C1 segment of cervical spinal cord (tissue), 14 donors: ENCODE data around the gene SYPL2.
A peak's percentile ranks its signal among the peaks of the same experiment; 100 is the strongest.
"Not testable (repeated sequence)": the region's sequence is repeated elsewhere in the genome, so short reads cannot be mapped to it uniquely, and the experiment has no call there.

Experiments
- DNase-seq, 14 donors: peaks; one replicate each; lab custom pipeline; 2025; lab: John Stamatoyannopoulos, UW

Gene SYPL2

DNA sequence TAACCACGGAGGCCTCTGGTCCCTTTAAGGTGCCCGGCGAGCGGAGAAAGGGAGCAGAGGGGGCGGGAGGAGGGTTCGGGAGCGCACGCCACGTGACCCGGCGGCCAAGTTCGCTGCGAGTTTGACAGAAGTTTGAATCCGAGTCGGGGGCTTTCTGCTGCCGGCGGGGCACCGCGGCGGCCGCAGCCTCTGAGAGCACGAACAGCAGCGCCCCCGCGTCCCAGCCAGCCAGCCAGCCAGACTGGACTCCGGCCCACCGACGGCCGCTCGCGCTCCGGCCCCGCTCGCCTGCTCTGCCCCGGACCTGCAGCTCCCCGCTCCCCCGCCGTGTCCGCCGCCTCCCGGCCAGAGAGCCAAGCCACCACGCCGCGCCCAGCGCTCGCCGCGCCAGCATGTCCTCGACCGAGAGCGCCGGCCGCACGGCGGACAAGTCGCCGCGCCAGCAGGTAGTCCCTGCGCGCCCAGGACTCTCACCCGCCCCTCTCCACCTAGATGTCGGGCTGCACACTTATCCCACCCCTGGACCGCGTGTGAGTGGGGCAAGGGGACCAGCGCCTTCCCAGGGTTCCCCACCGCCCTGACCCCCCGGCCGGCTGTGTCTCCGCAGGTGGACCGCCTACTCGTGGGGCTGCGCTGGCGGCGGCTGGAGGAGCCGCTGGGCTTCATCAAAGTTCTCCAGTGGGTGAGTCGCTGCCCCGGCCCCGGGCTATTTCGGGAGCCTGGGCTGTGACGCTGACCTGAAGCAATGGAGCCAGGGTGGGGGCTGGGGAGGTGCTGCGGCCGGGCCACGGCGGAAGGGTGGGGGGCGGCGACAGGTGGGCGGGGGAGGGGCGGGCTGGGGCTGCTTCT lies at the start of gene SYPL2:
Gene SYPL2 (plus strand): TSS at position 95 of the 849 bp plus-strand sequence. CDS start 298 bp downstream, at position 393.
- DNase-seq, result peak in 4 of 14 donors; percentile 7 to 20 (median 16)

DNA sequence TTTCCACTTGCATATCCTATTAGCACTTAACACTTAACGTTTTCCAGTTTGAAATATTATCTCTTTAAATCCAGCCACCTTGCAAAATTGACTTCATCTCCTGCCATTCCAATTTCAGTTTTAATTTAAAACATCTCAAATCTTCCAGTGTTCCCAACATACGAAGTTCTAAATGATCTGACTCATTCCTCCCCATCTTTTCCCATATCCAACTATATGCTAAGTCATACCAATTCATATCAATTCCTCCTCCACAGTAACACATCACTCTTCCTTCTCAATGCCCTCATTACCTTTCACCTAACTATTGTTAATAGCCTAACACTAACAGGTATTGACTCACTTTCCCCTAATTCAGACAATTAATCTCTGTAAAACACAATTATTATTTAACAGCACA lies 42.8 kb upstream of the SYPL2 start:
- no peak for DNase-seq

DNA sequence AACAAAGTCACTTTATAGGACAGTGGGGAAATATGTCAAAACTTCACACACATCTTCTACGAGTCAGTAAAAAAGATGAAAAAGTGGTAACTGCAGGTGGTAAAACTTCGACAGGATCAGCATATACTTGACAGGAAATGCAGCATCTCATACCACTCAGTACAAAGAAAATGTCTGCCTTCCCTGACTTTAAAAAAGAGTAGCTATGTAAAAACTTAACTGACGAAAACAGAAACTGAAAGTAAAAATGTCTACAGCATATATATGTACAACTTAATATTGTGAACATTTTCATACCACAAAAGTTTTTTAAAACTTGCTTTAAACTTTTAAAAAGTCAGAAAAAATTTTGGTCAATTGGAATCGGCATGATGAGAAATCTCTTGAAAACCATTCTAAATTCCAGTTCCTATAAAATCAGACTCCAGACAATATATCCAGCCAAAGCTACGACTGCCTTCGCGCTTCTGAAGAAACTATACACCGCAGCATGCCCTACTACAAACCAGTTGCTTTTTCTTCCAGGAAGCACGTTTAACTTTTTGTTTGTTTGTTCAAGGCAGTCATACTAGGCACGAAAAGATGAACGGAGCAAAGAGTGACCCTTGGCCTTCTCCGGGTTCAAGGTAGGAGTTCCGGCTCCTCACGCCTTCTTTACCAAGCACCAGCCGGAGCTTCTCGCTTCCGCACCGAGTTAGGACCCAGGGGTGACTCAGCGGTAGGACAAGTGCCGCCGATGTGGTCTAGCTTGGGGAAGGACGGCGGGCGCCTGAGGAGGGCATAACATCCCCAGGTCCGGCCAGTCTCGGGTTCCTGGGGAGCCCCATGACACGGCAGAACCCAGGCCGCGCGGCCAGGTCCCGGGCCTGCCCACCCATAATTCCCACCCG lies 40.7 kb upstream of the SYPL2 start:
- no peak for DNase-seq

DNA sequence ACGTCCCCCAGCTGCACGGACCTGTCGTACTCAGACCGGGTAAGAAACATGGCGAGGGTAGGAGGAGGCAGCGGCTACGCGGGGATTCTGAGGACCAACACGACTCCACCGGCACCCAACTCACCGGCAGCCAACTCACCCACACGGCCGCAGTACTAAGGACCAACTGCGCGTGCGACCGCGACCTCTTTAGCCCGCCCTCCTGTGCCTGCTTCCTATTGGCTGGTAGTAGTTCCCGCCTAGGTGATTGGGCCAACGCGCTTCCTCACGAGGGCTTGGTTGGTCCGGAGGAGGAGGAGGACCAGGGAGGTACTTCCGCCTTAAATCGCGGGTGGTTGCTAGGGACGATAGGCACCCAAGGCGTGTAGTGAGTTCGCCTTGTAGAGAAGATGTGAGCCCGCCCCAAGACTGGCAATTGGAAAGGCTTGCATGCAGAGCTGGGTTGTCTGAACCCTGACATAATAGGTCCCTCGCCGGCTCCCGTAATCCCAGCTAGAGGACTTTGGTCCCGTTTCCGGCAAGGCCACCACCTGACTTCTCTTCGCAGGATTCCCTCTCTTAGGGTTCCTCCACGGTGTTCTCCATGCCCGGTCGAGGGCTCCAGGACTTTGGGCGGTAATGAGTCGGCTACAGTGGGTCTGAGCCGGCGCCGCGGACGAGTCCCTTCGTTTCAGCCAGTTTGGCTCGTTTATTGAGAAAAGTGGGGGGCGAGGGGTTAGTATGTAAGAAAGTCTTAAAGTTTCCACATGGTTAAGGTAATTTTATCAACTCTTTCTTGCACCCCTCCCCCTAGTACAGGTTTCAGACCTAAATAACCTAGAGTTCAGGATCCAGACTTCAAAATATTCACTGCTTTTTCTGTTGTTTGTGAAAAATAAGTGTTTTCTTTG lies 39.8 kb upstream of the SYPL2 start, which contains the start of gene PSMA5:
Gene PSMA5 (minus strand): TSS at position 168 of the 890 bp plus-strand sequence. CDS start 118 bp downstream, at position 50.
- peak; percentile 77 to 99 (median 94) for DNase-seq

DNA sequence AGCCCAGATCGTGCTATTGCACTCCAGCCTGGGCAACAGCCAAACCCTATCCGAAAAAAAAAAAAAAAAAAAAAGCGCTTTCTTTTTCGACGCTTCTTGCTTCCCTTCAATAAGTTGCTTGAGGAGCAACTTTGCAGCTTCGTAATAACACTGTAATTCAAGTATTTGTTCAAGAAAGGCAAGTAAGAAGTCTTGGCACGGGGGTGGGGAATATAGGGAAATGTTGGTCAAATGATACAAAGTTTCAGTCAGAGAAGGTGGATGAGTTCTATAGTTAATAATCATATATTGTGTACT lies 39.2 kb upstream of the SYPL2 start:
- DNase-seq, result no peak

DNA sequence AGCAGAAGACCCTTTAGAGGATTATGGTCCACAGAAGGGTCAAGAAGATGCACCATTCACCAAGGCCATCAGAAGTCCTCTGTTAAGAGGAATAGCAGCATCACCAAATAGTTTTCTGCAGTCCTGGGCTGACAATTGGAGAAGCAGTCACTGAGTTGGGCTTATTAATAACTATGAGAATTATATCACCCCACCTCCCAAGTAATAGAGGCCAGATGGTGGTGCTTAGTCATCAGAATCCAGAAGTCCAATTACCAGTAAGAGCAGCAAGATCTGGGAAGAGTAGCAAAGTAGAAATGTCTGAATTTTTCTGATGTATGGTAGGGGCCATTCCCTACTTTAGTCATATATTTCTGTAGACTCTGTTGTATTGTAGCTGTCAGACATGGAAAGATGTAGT lies 34.0 kb upstream of the SYPL2 start:
- DNase-seq, result no peak

DNA sequence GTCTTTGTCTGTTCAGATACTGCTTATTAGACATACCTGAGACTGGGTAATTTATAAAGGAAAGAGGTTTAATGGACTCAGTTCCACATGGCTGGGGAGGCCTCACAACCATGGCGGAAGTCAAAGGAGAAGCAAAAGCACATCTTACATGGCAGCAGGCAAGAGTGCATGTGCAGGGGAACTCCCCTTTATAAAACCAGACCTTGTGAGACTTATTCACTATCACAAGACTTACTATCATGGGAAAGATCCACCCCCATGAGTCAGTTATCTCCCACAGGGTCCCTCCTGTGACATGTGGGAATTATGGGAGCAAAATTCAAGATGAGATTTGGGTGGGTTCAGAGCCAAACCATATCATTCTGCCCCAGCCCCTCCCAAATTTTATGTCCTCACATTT lies 33.0 kb upstream of the SYPL2 start:
- no peak for DNase-seq

DNA sequence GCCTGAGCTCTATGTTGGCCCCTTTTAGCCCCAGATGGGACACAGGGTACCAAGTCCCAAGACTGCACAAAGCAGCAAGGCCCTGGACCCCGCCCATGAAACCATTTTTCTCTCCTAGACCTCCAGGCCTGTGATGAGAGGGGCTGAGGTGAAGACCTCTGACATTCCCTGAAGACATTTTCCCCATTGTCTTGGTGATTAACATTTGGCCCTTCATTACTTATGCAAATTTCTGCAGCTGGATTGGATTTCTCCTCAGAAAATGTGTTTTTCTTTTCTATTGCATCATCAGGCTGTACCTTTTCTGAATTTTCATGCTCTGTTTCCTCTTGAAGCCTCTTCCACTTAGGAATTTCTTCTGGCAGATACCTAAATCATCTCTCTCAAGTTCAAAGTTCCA lies 31.9 kb upstream of the SYPL2 start:
- no peak for DNase-seq

DNA sequence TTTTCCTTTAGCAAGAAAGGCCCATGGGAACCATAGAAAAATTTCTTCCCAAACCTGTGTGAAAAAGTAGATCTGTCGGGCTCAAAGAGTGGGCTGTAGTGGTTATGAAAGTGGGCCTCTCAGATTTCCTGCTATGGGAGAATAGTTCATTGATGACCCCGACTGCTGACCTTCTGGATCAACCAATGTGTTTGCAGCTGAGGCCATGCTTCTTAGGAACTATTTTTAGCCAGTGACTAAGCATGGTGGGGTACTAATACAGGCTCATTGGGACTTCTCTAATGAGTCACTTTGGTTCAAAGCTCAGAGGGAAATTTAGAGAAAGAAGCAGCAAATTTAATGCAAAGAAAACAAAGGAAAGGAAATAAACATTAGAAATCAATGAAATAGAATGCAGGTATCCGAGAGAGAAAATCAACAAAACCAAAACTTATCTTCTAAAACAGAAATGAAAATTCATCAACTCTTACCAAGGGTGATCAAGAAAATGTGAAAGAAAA lies 27.5 kb upstream of the SYPL2 start:
- no peak for DNase-seq

DNA sequence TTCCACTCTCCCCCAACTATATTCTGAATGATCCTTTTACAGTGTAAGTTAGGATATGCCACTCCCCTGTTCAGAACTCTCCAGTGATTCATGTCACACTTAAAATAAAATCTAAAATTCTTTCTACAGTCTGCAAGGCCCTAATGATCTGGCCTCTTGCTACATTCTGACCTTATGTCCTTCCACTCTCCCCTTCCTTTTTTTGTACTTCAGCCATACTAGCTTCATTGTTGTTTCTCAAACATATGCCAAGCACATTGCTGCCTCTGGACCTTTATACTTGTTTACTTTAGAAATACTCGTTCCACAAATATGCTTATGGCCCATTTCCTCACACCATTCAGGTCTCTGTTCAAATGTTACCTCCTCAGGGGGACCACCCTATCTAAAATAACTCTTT lies 25.3 kb upstream of the SYPL2 start:
- no peak for DNase-seq

DNA sequence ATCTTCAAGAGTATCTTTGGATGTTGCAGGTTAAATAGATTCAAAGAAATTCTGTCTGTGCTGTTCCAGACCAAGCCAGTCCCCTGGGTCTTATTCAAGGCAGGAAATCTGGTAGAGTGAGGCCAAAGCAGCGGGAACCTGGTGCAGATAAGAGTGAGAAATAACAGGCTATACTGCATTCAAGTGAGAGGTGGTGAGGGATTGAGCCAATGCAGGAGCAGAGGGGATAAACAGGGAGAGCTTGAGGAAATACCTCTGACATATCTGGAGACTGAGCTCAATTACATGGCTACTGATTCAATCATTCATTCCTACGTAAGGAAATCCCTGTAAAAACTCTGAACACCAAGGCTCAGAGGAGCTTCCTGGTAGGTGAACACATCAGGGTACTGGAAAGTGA lies 22.9 kb upstream of the SYPL2 start:
- no peak for DNase-seq

DNA sequence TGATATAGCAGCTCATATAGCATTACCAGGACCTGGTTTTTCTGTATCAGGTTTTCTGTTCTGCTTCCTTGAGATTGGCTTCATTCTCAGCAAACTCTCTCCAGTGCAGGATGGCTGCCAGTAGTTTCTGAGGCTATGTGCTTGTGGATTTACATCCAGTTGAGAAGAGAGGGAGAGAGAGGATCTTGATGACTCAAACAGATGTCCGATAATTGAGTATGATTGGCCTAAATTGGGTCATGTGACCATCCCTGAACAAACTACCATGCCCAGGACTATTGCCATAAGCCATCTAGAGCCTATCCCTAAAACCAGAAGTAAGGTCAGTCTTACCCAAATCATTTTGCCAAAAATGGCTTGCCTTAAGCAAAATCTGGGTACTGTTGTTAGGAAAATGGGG lies 22.0 kb upstream of the SYPL2 start:
- no peak for DNase-seq

DNA sequence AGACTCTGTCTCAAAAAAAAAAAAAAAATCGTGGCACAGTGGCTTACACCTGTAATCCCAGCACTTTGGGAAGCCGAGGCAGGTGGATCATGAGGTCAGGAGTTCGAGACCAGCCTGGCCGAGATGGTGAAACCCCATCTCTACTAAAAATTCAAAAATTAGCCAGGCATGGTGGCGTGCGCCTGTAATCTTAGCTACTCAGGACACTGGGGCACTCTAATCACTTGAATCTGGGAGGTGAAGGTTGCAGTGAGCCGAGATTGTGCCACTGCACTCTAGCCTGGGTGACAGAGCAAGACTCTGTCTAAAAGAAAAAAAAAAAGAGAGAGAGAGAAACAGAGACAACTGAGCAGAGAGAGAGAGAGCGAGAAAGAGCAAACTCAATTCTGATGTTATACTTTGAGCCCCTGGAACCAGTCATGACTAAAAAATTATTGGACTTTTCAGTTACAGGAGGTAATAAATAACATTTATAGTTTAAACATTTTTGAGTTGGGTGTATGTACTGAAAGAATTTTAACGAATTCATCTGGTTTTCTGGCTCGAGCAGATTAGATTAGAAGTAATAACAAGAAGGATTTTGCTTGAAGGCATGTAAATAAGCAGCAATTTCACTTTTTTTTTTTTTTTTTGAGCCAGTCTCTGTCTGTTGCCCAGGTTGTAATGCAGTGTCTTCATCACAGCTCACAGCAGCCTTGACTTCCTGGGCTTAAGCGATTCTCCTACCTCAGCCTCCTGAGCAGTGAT lies 20.2 kb upstream of the SYPL2 start:
- DNase-seq, result not testable (repeated sequence)

DNA sequence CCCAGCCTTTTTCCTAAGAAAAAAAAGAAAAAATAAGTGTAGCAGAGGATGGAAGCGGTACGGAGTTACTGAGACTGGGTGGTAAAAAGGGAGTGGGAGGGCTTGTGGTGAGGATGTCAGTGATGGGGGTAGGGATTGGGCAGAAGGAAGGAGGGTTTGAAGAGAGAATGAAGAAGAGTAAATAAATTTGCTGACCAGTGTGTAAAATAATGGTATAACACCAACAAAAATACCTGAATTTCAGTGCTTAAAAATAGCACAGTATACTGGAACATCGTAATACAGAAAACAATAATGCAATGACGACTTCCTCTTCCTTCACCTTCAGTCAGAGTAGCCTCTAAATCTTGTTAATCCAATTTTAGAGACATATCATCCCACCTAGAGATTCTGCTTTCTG lies 18.8 kb upstream of the SYPL2 start:
- DNase-seq, result no peak

DNA sequence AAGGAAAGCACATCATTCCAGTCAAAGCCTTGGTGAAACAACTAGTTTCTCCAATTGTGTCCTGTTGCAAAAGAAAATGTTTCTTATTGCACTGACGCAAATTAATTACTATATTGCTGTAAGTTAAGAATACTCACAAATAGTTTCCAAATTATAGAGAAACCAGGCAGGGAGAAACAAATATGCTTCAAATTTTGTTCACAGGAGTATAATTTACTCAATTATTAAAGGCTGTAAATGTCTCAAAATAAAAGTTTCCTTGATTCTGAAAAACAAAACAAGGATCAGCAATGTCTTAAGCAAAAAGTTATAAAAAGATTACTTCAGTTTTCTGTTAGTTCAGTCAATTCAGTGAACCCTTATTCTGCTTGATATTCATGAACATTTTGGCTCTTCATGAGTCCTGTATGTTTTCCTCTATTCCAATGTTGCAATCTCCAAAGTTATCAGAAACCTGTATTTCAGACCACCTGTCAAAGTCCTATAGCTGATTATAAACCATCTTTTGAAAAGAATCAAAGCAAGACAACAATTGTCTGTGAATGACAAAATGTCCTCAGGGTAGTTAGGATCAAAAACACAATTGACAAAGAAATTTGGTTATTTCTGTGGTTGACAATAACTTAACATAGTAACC lies 11.7 kb upstream of the SYPL2 start:
- DNase-seq, result no peak

DNA sequence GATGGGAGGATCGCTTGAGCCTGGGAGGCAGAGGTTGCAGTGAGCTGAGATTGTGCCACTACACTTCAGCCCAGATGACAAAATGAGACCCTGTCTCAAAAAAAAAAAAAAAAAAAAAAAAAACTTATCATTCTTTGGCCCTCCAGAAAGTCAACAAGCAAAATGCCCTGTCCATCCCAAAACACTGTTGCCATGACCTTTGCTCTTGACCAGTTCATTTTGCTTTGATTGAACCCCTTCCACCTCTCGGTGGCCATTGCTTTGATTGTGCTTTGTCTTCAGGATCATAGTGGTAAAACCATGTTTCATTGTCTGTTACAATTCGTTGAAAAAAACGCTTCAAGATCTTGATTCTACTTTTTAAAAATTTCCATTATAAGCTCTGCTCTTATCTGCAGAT lies 8.5 kb upstream of the SYPL2 start:
- no peak for DNase-seq

DNA sequence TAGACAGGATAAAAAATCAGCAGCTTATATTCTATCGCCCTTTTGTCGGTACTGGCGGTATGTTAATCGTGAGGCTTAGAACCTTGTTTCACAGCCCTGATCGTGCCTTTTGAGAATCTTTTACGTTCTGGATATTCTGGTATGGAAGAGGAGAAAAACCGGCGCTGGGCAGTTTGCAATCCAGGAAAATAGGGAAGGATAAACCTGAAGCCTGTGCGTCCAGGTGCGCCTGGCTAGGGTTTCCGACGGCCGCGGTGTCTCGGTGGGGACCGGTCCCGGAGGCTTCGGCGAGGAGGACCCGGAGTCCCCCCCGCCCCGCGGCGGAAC lies 258 bp upstream of the SYPL2 start:
- DNase-seq, result no peak

DNA sequence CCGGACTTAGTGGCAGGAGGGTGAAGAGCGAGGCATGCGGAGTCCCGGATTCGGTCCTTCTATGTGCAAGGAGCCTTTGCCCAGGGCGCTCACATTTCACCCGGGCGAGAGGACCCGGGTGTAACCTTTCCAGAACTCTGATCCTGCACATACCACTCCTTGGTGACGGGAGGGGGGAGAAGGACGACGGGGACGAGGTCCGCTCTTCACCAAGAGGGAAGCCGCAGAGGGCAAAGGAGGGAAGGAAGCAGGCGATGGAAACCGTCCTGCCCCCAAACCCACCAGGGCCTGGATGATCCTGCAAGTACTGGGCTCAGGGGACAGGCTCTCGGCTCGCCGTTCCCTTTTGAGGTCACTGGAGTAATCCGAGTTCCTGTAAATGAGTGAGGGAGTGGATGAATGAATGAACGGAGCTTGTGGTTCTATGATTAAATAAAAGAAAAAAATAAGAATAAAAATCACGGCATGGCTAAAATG lies 993 bp downstream of the SYPL2 start:
- no peak for DNase-seq

DNA sequence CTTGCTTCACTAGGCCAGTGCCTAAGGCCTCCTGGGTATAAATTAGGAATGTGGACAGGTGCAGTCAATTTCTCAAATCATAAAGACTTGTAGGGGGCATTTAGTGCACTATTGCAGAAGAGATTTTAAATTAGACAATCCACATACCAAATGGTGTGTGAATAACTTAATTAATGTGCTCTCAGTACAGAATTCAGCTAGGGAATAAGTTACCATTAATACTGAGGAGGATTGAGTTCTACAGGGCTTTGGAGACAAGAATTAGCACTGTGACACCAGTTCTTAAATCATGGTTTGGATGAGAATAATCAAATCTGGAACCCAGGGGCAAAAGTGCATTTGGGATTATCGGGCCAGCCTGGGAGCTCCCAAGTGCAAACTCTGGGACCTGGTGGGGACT lies 1.7 kb downstream of the SYPL2 start:
- DNase-seq, result no peak

DNA sequence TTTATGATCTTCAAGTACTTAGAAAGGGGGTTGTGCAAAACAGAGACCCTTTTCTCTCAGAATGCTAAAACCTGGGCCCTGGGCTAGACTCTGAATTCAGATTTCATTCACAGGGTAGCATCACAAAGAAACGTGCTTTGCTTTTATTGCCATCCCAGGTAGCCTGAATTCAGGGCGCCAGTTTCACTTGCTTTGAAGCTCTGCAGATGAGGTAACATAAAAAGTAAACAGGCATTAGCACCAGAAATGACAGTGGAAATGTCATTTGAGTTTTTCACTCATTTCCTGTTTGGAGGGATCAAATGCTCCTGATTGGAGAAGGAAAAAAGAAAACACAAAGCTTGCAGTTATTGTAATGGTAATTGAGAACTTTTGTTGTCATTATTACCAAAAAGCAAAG lies 2.6 kb downstream of the SYPL2 start:
- DNase-seq, result no peak
